GM12872 (cell line): ENCODE results near the gene MASP1.

ENCODE experiments used
- TF ChIP-seq, protein P1 (sequence below): IDR thresholded peaks from 3 replicates; pipeline ENCODE4 v1.5.1; 2011; ENCODE audit warnings: low read depth, mild to moderate bottlenecking, low read length, moderate library complexity; ENCODE audit not compliant: insufficient read depth

MASP1 gene

DNA sequence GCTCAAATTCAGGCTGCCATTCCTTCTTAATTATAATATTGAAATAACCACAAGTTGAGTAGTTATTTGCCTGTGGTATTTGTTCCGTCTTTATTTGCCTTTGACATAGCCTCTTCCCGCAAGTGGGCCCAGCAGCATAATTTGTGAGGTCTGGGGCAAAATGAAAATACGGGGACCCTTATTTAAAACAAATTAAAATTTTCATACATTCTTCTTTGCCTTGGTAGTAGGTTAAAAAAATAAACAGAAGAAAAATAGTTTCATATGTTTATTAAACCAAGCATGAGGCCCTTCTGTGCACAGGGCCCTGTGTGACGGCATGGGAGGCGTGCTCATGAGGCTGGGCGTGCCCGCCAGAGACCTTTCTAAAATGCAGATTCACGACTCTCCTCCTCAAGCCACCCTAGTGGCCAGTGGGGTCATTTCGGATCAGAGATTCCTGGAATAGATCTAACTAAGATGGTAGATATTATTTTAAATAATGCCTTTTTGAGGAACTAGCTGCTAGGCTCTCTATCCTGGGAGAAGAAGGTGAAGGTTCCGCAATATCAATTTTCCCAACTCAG, 35.4 kb downstream of the MASP1 start:
- TF ChIP-seq, protein P1, sequence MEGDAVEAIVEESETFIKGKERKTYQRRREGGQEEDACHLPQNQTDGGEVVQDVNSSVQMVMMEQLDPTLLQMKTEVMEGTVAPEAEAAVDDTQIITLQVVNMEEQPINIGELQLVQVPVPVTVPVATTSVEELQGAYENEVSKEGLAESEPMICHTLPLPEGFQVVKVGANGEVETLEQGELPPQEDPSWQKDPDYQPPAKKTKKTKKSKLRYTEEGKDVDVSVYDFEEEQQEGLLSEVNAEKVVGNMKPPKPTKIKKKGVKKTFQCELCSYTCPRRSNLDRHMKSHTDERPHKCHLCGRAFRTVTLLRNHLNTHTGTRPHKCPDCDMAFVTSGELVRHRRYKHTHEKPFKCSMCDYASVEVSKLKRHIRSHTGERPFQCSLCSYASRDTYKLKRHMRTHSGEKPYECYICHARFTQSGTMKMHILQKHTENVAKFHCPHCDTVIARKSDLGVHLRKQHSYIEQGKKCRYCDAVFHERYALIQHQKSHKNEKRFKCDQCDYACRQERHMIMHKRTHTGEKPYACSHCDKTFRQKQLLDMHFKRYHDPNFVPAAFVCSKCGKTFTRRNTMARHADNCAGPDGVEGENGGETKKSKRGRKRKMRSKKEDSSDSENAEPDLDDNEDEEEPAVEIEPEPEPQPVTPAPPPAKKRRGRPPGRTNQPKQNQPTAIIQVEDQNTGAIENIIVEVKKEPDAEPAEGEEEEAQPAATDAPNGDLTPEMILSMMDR: no peak

DNA sequence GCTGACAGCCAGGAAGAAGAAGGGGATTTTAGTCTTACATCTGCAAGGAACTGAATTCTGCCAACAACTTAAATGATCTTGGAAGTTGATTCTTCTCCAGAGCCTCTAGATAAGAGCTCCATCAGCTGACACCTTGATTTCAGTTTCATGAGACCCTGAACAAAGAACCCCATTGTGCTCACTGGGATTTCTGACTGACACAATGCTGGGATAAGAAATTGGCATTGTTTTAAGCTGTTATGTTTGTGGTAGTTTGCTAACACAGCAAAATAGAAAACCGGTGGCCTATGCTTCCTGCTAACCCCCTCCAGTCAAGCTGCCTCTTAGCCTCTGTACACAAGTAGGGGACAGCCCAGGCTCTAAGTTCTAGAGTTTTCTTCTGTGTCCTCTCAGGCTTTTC, 36.2 kb downstream of the MASP1 start:
- TF ChIP-seq, protein P1: no peak

DNA sequence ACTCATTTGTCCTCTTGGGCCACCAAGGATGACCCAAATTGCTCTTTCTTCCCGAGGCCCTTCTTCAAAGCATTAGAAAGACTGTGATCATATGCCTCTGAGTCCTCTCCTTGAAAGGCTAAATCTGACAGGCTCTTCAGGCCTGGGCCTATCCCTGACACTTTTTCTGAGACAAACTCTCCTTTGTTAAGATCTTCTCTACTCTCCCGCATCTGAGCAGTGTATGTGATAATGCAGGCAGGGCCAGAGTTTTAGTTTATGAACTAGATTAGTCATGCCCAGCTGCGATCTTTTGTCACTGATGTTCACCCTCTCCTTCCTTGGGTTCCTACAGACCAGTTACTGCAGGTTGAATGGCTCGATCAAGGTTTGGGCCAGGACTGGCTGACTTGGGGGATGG, 39.2 kb downstream of the MASP1 start:
- TF ChIP-seq, protein P1: no peak

DNA sequence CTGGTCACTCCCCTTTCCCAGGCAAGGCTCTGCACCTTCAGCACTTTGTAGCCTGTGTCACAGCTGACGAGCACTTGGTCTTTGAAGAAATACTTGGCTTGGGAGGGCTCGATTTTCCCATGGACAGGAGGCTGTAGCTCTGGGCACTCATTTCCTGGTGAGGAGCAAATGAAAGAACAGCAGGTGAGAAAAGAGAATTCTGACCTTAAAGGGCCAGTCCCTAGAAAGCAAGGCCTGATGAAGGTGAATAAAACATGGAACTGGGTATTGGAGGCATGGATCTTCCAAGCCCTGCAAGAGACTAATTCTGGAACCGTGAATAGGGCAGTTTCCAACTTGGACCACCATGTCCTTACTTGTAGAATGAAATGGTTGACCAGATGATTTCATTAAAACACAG, 39.9 kb downstream of the MASP1 start:
- TF ChIP-seq, protein P1: no peak

DNA sequence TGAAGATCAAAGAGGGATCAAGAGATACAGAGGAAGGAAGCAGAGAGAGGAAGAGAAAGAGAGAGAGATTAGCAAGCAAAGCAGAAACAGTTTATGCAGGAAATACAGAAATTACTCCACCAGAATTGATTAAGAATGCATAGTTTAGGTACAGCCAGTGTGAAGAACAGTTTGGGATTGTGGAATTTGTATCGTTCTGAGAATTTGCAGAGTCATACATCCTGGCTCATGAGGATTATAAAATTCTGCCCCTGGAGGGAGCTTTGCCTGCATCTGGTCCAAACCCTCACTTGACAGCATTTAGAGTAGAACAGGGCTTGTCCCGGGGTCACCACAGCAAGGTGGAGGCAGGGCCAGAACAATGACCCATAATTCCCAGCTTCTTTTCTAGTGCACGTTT, 44.1 kb downstream of the MASP1 start:
- TF ChIP-seq, protein P1: no peak

DNA sequence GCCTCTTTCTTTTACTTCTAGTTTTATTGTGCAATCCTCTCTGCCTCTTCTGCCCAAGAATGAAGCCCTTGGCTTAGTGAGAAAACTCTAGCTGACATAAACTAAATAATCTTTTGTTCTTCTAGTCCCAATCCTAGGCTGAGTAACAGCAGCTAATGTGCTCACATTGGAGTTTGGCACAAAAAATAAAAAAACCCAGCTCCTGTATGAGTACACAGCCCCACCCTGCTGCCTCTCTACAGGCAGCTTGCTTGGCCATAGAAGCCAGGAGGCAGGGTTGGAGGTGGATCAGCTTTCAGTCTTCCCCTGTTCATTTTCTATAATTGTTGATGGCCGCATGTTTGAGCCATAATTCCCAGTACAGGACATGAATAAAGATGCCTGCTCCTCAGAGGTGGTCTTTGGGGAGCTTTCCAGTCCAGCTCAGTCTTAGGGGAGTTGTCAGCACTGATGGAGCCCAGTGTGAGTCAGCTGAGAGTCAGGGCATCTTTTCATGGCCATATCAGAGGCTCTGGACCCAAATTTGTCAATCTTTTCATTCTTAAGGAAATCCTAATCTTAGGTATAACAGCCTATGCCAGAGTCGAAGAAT, 47.5 kb downstream of the MASP1 start:
- TF ChIP-seq, protein P1: no peak

DNA sequence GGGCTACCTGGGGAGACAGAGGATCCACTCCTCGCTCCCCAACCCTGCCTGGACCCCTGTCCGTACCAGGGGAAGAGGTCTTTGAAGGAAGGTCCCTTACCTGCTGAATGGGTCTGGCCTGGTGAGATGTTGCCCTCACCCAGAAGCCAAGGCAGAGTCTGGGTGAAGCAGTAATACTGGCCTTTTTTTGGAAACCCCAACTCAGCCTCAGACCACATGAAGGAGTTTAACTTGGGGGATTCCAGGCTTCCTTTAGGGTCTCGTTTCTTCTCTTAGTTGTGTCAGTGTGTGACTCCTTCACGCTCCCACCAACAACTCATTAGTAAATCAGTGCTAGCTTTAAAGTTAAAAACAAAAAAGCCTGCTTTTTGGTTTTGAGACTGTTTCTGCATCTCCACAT, 48.6 kb downstream of the MASP1 start:
- TF ChIP-seq, protein P1: no peak
